Neural cell (in vitro differentiated cells): ENCODE data around the gene CLDND2.

Experiments
- CTCF ChIP-seq: fragments of 450-650 bp; IDR thresholded peaks from 2 replicates; pipeline ENCODE4 v1.5.1; 2014; ENCODE audit warnings: antibody characterized with exemption, mild to moderate bottlenecking, moderate library complexity; ENCODE audit not compliant: poor library complexity, severe bottlenecking
- MXI1 ChIP-seq: fragments of 450-650 bp; conservative IDR thresholded peaks from 2 replicates; pipeline ENCODE4 v1.6.1; 2014; ENCODE audit warnings: antibody characterized with exemption, mild to moderate bottlenecking; ENCODE audit not compliant: poor library complexity, severe bottlenecking
- SMC3 ChIP-seq: fragments of 450-650 bp; conservative IDR thresholded peaks from 2 replicates; pipeline ENCODE4 v1.6.1; 2014; ENCODE audit warnings: antibody characterized with exemption, mild to moderate bottlenecking, moderate library complexity; ENCODE audit not compliant: poor library complexity

- TF ChIP-seq SMC3 (no peak), CTCF (no peak), MXI1 (no peak)
Observed at GRCh38 chr19:51410950-51411748, 42.3 kb upstream of the CLDND2 start.
